Inflammatory macrophage treated with lipopolysaccharide for 4 hours (primary cell): ENCODE data around the gene ZMAT2.
"Not testable (repeated sequence)": the region's sequence is repeated elsewhere in the genome, so short reads cannot be mapped to it uniquely, and the experiment has no call there.

ENCODE experiments used
- DNase-seq: peaks from one replicate; pipeline ENCODE4 v3.0.0-alpha.2; 2020

ZMAT2 gene

GRCh38 chr5:140710899-140711552 is 10.8 kb downstream of the ZMAT2 start:
- peak; percentile 97 for DNase-seq

- DNase-seq, result no peak
These were observed 11.5 kb downstream of the ZMAT2 start for GRCh38 chr5:140711794-140712193.

DNA sequence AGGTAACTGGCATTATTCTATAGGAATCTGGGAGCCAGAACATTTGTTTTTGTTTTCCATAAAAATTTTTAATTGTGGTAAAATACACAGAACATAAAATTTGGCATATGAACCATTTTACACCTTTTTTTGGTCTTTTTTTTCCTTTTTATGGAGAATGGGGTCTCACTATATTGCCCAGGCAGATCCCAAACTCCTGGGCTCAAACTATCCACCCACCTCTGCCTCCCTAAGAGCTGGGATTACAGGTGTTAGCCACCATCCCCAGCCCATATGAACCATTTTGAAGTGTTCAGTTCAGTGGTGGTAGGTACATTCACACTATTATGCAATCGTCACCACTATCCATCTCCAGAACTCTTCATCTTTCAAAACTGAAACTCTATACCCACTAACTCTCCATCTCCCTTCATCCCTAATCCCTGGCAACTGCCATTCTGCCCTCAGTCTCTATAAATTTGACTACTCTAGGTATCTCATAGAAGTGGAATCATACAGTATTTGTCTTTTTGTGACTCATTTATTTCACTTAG is 13.4 kb downstream of the ZMAT2 start:
- DNase-seq, result no peak

- DNase-seq, result not testable (repeated sequence)
These were observed 16.0 kb downstream of the ZMAT2 start for GRCh38 chr5:140716238-140716637.

DNA sequence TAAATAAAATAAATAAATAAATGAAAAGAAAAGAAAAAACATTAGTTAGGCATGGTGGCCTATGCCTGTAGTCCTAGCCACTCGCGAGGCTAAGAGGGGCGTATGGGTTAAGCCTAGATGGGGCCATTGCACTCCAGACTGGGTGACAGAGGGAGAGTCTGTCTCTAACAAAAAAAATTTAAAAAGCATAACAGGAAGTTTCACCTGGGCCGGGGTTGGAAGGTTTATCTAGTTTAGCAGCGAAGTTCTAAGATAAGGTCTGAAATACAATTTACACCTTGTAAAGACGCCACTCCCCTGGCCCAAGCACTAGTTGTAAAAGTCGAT is 18.0 kb downstream of the ZMAT2 start:
- DNase-seq, result no peak

DNA sequence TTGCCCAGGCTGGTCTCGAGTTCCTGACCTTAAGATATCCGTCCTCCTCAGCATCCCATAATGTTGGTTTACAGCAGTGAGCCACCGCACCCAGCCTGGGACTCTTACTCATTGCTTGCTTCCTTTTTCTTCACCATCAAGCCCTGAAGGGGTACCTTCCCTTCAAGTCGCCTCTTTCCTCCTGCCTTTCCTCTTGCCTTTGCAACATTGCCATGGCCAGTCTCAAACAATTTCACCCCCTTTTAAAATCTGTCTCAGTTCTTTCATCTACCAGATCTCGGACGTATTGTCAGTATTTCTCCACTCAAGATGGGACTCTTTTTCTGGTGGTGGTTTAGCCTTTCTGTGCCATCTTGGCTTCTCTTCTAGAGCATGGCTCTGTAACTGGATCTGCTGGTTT is 20.5 kb downstream of the ZMAT2 start:
- not testable (repeated sequence) for DNase-seq

- not testable (repeated sequence) for DNase-seq
These were observed 21.1 kb downstream of the ZMAT2 start for GRCh38 chr5:140721395-140721794.

- DNase-seq, result peak; percentile 71
These were observed 25.7 kb downstream of the ZMAT2 start for GRCh38 chr5:140725799-140726471.

GRCh38 chr5:140733098-140733497 is 32.9 kb downstream of the ZMAT2 start:
- no peak for DNase-seq

DNA sequence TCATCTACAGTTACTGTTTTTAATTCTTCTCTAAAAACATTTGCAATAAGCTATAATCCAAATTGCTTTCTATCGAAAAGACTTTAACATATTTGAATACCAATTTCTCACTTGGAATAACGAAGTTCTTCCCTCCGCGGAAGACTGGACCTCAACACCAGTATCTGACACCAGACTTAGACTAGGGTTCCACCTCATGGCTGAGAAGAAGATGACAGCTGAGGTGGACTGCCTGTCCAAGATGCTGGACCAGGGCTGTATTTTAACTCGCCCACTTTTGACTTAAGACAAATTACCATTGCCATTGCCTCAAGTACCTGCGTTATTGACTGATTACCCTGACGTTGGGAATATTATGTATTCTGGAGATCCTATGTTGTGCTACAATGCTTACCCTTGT is 34.1 kb downstream of the ZMAT2 start:
- DNase-seq, result no peak

- no peak for DNase-seq
These were observed 37.2 kb downstream of the ZMAT2 start for GRCh38 chr5:140737486-140737885.

GRCh38 chr5:140741967-140742366 is 41.7 kb downstream of the ZMAT2 start:
- no peak for DNase-seq

DNA sequence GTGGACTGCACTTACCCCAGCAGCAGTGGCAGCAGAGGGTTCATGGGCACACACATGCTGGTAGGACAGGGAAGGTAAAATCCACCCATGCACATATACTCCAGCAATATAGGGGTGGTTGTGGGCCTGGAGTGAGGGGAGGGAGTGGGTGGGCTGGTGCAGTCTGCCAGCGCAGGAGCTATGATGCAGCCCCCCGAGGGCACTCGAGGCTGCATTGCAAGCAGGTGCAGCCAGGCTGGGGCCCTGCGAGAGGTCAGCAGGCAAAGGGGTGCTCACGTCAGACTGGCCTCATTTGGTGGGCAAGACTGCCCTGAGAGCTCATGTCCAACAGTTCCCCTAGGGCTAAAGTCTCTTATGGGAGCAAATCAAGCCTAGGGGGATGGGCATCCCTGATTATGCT is 53.3 kb downstream of the ZMAT2 start:
- no peak for DNase-seq
